A204.1 (cell line): ENCODE measurements around the gene GRIN3B.

Experiments
- FAIRE-seq: peaks from 2 replicates; lab custom pipeline; 2012; peaks lifted over from hg19 to GRCh38; lab: Jason Lieb, UNC

The GRIN3B gene

GRCh38 chr19:1042689-1043511 lies 42.7 kb downstream of the GRIN3B start:
- no peak for FAIRE-seq

- FAIRE-seq, result no peak
Observed at GRCh38 chr19:1045247-1045603, 45.0 kb downstream of the GRIN3B start.

- FAIRE-seq, result no peak
Observed at GRCh38 chr19:1046117-1046626, 46.0 kb downstream of the GRIN3B start.

- no peak for FAIRE-seq
Observed at GRCh38 chr19:1046836-1047695, 46.8 kb downstream of the GRIN3B start.

GRCh38 chr19:1047696-1048147 lies 47.5 kb downstream of the GRIN3B start:
- no peak for FAIRE-seq

GRCh38 chr19:1049106-1049505 lies 48.9 kb downstream of the GRIN3B start:
- FAIRE-seq, result no peak

- FAIRE-seq, result no peak
Observed at GRCh38 chr19:1049800-1050199, 49.6 kb downstream of the GRIN3B start.

- FAIRE-seq, result no peak
Observed at GRCh38 chr19:1050989-1051788, 51.0 kb downstream of the GRIN3B start.

- no peak for FAIRE-seq
Observed at GRCh38 chr19:1051791-1052190, 51.6 kb downstream of the GRIN3B start.

- no peak for FAIRE-seq
Observed at GRCh38 chr19:1052349-1052975, 52.2 kb downstream of the GRIN3B start.

GRCh38 chr19:1053176-1054101 lies 53.2 kb downstream of the GRIN3B start:
- no peak for FAIRE-seq

GRCh38 chr19:1054102-1055027 lies 54.1 kb downstream of the GRIN3B start:
- no peak for FAIRE-seq

- FAIRE-seq, result no peak
Observed at GRCh38 chr19:1055028-1055425, 54.8 kb downstream of the GRIN3B start.

GRCh38 chr19:1055886-1056620 lies 55.8 kb downstream of the GRIN3B start:
- FAIRE-seq, result no peak

- no peak for FAIRE-seq
Observed at GRCh38 chr19:1057176-1057855, 57.1 kb downstream of the GRIN3B start.

- no peak for FAIRE-seq
Observed at GRCh38 chr19:1058112-1058511, 57.9 kb downstream of the GRIN3B start.
